Putamen (tissue), 1 donor: ENCODE measurements around the gene ANXA4.
A peak's percentile ranks its signal among the peaks of the same experiment; 100 is the strongest.
"Not testable (repeated sequence)": the region's sequence is repeated elsewhere in the genome, so short reads cannot be mapped to it uniquely, and the experiment has no call there.

Source experiments
- DNase-seq: peaks from one replicate; pipeline ENCODE4 v3.0.0-alpha.2; 2016; ENCODE audit warnings: low spot score

ANXA4 gene

GRCh38 chr2:69804416-69804815 is 62.5 kb downstream of the ANXA4 start:
- no peak for DNase-seq

- no peak for DNase-seq
These were observed 64.0 kb downstream of the ANXA4 start for GRCh38 chr2:69805887-69806286.

- no peak for DNase-seq
These were observed 66.0 kb downstream of the ANXA4 start for GRCh38 chr2:69807821-69808540.

- no peak for DNase-seq
These were observed 68.6 kb downstream of the ANXA4 start for GRCh38 chr2:69810550-69810949.

- peak; percentile 11 for DNase-seq
These were observed 69.1 kb downstream of the ANXA4 start for GRCh38 chr2:69811018-69811417.

- DNase-seq, result no peak
These were observed 69.7 kb downstream of the ANXA4 start for GRCh38 chr2:69811591-69811990.

- DNase-seq, result no peak
These were observed 73.8 kb downstream of the ANXA4 start for GRCh38 chr2:69815717-69816116.

- DNase-seq, result peak; percentile 85
These were observed 75.1 kb downstream of the ANXA4 start for GRCh38 chr2:69816923-69817542.

- no peak for DNase-seq
These were observed 76.0 kb downstream of the ANXA4 start for GRCh38 chr2:69817729-69818501.

GRCh38 chr2:69827796-69828540 is 86.0 kb downstream of the ANXA4 start:
- DNase-seq, result no peak

- DNase-seq, result no peak
These were observed 87.0 kb downstream of the ANXA4 start for GRCh38 chr2:69828938-69829255.

- peak; percentile 94 for DNase-seq
These were observed 87.5 kb downstream of the ANXA4 start, which contains the start of gene GMCL1 for GRCh38 chr2:69829256-69830044. TSS of gene GMCL1 (plus strand) at chr2:69829660. CDS start at chr2:69829893, 233 bp downstream.

GRCh38 chr2:69830045-69830905 is 88.3 kb downstream of the ANXA4 start:
- peak; percentile 10 for DNase-seq

- not testable (repeated sequence) for DNase-seq
These were observed 88.9 kb downstream of the ANXA4 start for GRCh38 chr2:69830906-69831241.

GRCh38 chr2:69831354-69831905 is 89.5 kb downstream of the ANXA4 start:
- DNase-seq, result no peak

- no peak for DNase-seq
These were observed 91.8 kb downstream of the ANXA4 start for GRCh38 chr2:69833752-69834151.

- DNase-seq, result no peak
These were observed 93.7 kb downstream of the ANXA4 start for GRCh38 chr2:69835666-69836065.

- no peak for DNase-seq
These were observed 94.4 kb downstream of the ANXA4 start for GRCh38 chr2:69836316-69836715.

GRCh38 chr2:69837533-69837932 is 95.6 kb downstream of the ANXA4 start:
- DNase-seq, result no peak

GRCh38 chr2:69843993-69844392 is 102.1 kb downstream of the ANXA4 start:
- no peak for DNase-seq
